ENCODE data around the gene GPD1L.

- no peak for TF ChIP-seq EZH2phosphoT487 (conservative IDR thresholded peaks at IDR 0.05; ENCODE audit: low read length)
- no peak for TF ChIP-seq CTCF (IDR thresholded peaks at IDR 0.05; ENCODE audit: insufficient read depth, low read length, poor library complexity, severe bottlenecking)
Measured at GRCh38 chr3:32186097-32186496, 79.7 kb downstream of the GPD1L start.
